Measurements from ENCODE around the gene NOX3.

- no peak for TF ChIP-seq POLR2A (IDR thresholded peaks at IDR 0.05; ENCODE audit: low read depth, low read length)
- TF ChIP-seq POU2F2 (IDR thresholded peaks at IDR 0.05; ENCODE audit: low read depth, low read length), result no peak
Observed at GRCh38 chr6:155352130-155352420, 103.6 kb downstream of the NOX3 start.

All from GM12891 (cell line).